Tibial artery (tissue), 4 donors: ENCODE data around the gene KIF7.

Source experiments
- DNase-seq, 2 donors: peaks; one replicate each; pipeline ENCODE4 v3.0.0-alpha.2; 2019
- H3K27ac ChIP-seq, 2 donors: fragments of 200-600 bp; sonication (generic) in 1 of 2; 1 replicate in 1 of 2; 2 replicates in 1 of 2; pipeline ENCODE4 v1.5.1; 2018 to 2019; ENCODE audit warnings: mild to moderate bottlenecking in 1 of 2
- H3K27me3 ChIP-seq, 2 donors: fragments of 200-600 bp; sonication (generic) in 1 of 2; one replicate each; pipeline versions ENCODE4 v1.5.1 to v1.6.0; 2016 to 2019
- H3K36me3 ChIP-seq, 3 donors: fragments of 200-600 bp; sonication (generic) in 2 of 3; one replicate each; pipeline ENCODE4 v1.5.1; 2016 to 2019; ENCODE audit warnings: mild to moderate bottlenecking in 2 of 3
- H3K4me1 ChIP-seq, 4 donors: fragments of 200-600 bp; sonication (generic) in 2 of 4; 1 replicate in 3 of 4; 2 replicates in 1 of 4; pipeline ENCODE4 v1.5.1; 2016 to 2019
- H3K4me3 ChIP-seq, 2 donors: fragments of 200-600 bp; sonication (generic) in 1 of 2; 1 replicate in 1 of 2; 2 replicates in 1 of 2; pipeline ENCODE4 v1.5.1; 2018 to 2019; ENCODE audit warnings: mild to moderate bottlenecking in 2 of 2
- H3K9me3 ChIP-seq, 3 donors: fragments of 200-600 bp; sonication (generic) in 1 of 3; one replicate each; pipeline ENCODE4 v1.5.1; 2016 to 2019
- intact Hi-C: fragments of 100-400 bp; cut with DNase I; formaldehyde crosslinking; loops from one replicate; pipeline ENCODE4 v1.15.0; 2023; ENCODE audit warnings: low total_unique reads
- TF ChIP-seq, protein P1 (sequence below), 2 experiments: fragments of 200-600 bp in 1 of 2; fragments of 450-650 bp in 1 of 2; IDR thresholded peaks; one replicate each; pipeline ENCODE4 v1.5.1; 2017 to 2019; ENCODE audit warnings: antibody characterized with exemption in 2 of 2, mild to moderate bottlenecking in 1 of 2, moderate library complexity in 1 of 2

The KIF7 gene

DNA sequence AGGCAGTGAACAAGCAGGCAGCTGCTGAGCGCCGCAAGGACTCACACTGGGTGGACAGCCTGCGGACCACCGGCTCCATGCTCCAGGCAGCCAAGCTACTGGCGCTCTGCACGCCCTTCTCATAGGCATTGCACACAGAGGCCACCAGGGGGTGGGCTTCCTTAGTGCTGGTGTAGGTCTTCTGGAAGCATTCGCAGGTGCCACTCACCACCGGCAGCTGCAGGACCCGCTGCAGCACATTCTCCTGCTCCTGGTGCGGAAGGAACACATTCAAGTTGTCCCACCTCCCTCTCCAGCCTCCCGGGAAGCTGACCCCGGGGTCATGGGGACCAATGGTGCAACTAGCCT is 17.9 kb upstream of the KIF7 start:
- no peak for DNase-seq
- H3K4me1 ChIP-seq: peaks cover 0 to 25% (median 23%) of the 10 kb centered on the region in 4 donors

DNA sequence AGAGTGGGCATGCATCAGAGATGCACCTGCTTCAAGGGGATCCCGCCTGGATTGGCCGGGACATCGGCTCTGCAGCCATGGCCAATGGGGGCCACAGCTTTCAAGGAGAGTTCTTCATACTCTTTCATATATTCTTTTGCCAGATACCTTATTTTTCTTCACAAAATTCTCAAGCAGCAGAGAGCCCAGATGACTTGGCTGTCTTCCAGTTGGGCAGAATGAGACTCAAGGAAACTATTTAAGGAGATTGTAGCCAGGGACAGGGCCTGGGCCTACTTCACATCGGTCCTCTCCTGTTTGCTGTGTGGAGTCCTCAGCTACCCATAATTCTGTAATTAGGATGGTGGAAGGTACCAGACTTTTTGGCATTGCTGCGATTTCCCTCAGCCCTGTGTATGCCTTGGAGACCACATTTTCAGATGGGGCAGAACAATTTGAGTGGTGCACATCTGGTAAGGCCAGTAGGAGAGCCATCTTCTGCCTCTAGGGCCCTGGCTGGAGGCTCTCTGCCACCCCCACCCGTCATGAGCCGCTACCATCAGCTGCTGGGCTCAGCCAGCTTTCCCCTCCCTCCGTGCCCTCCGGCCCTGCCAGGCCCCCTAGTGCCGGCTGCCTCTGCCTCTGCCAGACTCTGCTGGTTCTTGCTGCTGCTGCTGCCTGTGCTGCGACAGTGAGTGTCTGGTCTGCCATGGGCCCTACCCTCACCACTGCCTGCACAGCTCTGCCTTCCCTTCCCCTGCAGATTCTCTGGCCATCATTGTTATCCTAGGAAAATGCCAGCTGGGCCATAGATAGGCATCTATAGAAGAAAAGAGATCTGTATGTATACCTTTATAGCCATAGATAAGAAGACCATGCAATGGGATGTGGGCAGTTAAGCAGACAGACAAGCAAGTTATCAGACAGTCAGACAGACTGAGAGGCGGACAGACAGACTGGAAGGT is 17.2 kb upstream of the KIF7 start:
- TF ChIP-seq, protein P1, sequence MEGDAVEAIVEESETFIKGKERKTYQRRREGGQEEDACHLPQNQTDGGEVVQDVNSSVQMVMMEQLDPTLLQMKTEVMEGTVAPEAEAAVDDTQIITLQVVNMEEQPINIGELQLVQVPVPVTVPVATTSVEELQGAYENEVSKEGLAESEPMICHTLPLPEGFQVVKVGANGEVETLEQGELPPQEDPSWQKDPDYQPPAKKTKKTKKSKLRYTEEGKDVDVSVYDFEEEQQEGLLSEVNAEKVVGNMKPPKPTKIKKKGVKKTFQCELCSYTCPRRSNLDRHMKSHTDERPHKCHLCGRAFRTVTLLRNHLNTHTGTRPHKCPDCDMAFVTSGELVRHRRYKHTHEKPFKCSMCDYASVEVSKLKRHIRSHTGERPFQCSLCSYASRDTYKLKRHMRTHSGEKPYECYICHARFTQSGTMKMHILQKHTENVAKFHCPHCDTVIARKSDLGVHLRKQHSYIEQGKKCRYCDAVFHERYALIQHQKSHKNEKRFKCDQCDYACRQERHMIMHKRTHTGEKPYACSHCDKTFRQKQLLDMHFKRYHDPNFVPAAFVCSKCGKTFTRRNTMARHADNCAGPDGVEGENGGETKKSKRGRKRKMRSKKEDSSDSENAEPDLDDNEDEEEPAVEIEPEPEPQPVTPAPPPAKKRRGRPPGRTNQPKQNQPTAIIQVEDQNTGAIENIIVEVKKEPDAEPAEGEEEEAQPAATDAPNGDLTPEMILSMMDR (IDR thresholded peaks at IDR 0.05): no peak
- DNase-seq: peak in 1 of 2 donors; percentile 74
- H3K9me3 ChIP-seq: no peaks in the 10 kb centered on the region
- H3K36me3 ChIP-seq: no peaks in the 10 kb centered on the region
- peaks cover 0 to 25% (median 23%) of the 10 kb centered on the region in 4 donors for H3K4me1 ChIP-seq
- H3K27me3 ChIP-seq: no peaks in the 10 kb centered on the region
- no peak overlapping the region for H3K4me3 ChIP-seq
- H3K27ac ChIP-seq: peak overlapping the region; percentile 78 to 81
- intact Hi-C loops: no loop called here

More for the DNA sequence above, 17.9 kb upstream of the KIF7 start:
- Histone ChIP-seq H3K36me3 (no peaks in the 10 kb centered on the region), H3K27ac (peak overlapping the region; percentile 78 to 81), H3K4me3 (no peak overlapping the region), H3K9me3 (no peaks in the 10 kb centered on the region), H3K27me3 (no peaks in the 10 kb centered on the region)
- TF ChIP-seq, protein P1 (IDR thresholded peaks at IDR 0.05): no peak
- intact Hi-C loops: no loop called here

DNA sequence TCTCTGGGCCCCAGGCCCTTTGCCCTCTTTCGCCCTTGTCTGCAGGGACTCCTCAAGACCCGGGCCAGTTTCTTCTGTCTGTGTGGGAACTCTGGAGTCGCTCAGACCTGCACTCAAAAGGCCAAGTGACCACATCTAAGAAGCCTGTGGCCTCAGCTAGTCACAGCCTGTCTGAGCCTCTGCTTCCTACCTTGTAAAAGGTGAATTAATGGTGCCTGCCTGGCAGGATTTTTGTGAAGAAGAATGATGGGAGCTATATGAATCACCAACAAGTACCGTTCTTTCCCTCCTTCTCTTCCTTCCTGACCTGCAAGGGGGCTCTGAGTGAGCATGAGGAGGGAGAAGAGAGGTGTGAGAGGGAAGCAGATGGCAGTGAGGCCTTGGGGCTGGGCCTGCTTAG is 16.4 kb upstream of the KIF7 start:
- Histone ChIP-seq H3K4me3 (no peak overlapping the region), H3K27me3 (no peaks in the 10 kb centered on the region), H3K9me3 (no peaks in the 10 kb centered on the region), H3K27ac (peak overlapping the region; percentile 78 to 81), H3K36me3 (no peaks in the 10 kb centered on the region), H3K4me1 (peaks cover 0 to 25% (median 23%) of the 10 kb centered on the region in 4 donors)
- TF ChIP-seq, protein P1 (IDR thresholded peaks at IDR 0.05): no peak
- intact Hi-C loops: no loop called here
- DNase-seq: no peak

DNA sequence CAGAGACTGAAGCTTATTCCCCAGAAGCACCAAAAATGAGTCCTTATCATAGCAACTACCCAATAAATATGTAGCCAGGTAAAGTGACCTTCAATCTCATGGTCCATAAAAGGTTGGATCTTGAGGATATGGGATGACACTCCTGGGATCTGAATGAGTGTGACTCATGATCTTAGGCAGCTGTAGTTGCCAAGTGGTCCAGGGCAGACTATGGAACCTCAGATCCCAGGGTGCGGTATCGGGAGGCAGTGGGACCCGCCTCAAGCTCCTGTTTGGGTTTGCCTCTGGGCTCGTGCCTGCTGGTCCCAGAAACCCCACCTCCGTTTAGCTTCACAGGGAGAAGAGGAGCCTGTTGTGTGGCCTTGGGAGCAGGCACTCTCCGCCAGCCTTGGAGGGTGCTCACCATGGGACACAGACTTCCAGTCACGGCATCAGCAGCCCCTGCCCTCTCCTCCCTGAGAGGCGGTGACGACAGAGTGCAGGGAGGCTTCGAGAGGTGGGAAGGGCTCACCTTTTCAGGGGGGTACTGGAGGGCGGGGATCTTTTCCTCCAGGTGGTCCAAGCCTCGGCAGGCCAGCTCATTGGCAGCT is 15.8 kb upstream of the KIF7 start:
- no peak for DNase-seq
- H3K9me3 ChIP-seq: no peaks in the 10 kb centered on the region
- peak overlapping the region; percentile 78 to 81 for H3K27ac ChIP-seq
- TF ChIP-seq, protein P1 (IDR thresholded peaks at IDR 0.05): no peak
- no peaks in the 10 kb centered on the region for H3K27me3 ChIP-seq
- H3K4me1 ChIP-seq: peaks cover 0 to 29% (median 25%) of the 10 kb centered on the region in 4 donors
- intact Hi-C loops: no loop called here
- H3K4me3 ChIP-seq: no peak overlapping the region
- no peaks in the 10 kb centered on the region for H3K36me3 ChIP-seq

DNA sequence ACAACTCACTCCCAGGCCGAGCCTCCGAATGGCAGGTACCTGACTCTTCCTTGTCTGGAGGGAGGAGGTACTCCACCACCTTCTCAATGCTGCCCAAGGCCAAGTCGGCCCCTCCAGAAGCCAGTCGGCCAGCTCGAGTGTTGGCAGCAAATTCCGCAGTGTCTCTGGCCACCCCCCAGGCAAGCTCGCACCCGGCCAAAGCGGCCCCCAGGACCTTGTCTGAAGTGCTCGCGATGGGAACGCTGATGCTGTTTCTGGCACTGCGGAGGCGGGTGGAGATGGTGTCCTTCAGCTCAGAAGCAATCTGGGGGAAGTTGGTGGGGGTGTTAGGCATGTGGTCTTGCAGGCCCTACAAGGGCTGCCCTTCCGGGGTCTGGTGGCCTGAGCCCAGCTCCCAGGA is 14.7 kb upstream of the KIF7 start:
- Histone ChIP-seq H3K4me1 (peaks cover 0 to 39% (median 30%) of the 10 kb centered on the region in 4 donors), H3K9me3 (no peaks in the 10 kb centered on the region), H3K27me3 (no peaks in the 10 kb centered on the region), H3K4me3 (no peak overlapping the region), H3K27ac (no peak overlapping the region), H3K36me3 (no peaks in the 10 kb centered on the region)
- no peak for DNase-seq
- TF ChIP-seq, protein P1 (IDR thresholded peaks at IDR 0.05): no peak
- intact Hi-C loops: no loop called here
